Neuronal stem cell (in vitro differentiated cells): ENCODE data around the gene NDRG4.

ENCODE experiments used
- DNase-seq: peaks from one replicate; pipeline ENCODE4 v3.0.0-alpha.2; 2013; ENCODE audit warnings: low spot score
- H2AFZ ChIP-seq: one replicate; pipeline ENCODE4 v1.6.1; 2013; ENCODE audit warnings: mild to moderate bottlenecking, low read length, inconsistent platforms
- H2AK5ac ChIP-seq: 2 replicates; pipeline ENCODE4 v1.6.1; 2013; ENCODE audit warnings: low read depth, mild to moderate bottlenecking, inconsistent platforms, low read length, moderate library complexity, mixed read lengths
- H2BK120ac ChIP-seq: 2 replicates; pipeline ENCODE4 v1.6.1; 2013; ENCODE audit warnings: low read depth, mild to moderate bottlenecking, inconsistent platforms, low read length, moderate library complexity, mixed read lengths
- H2BK12ac ChIP-seq: one replicate; pipeline ENCODE4 v1.6.1; 2013; ENCODE audit warnings: low read length, inconsistent platforms
- H2BK15ac ChIP-seq: 2 replicates; pipeline ENCODE4 v1.6.1; 2013; ENCODE audit warnings: mild to moderate bottlenecking, low read length, inconsistent platforms, mixed read lengths
- H2BK5ac ChIP-seq: one replicate; pipeline ENCODE4 v1.6.1; 2013; ENCODE audit warnings: inconsistent platforms, mild to moderate bottlenecking, low read length, moderate library complexity
- H3K14ac ChIP-seq: one replicate; pipeline ENCODE4 v1.6.1; 2013; ENCODE audit warnings: low read length, inconsistent platforms
- H3K18ac ChIP-seq: 2 replicates; pipeline ENCODE4 v1.6.1; 2013; ENCODE audit warnings: low read length, inconsistent platforms
- H3K23ac ChIP-seq: 2 replicates; pipeline ENCODE4 v1.6.1; 2013; ENCODE audit warnings: low read depth, mild to moderate bottlenecking, mixed read lengths, low read length, inconsistent platforms; ENCODE audit not compliant: poor library complexity
- H3K27ac ChIP-seq: replicated peaks from 3 replicates; pipeline ENCODE4 v1.5.1; 2013; ENCODE audit warnings: low read length, inconsistent platforms
- H3K27me3 ChIP-seq, 3 experiments: 2 replicates each; pipeline ENCODE4 v1.6.1; 2013; ENCODE audit warnings: low read length in 3 of 3, mild to moderate bottlenecking in 2 of 3, inconsistent platforms in 1 of 3, low read depth in 1 of 3, mixed read lengths in 1 of 3, moderate library complexity in 1 of 3; ENCODE audit not compliant: control insufficient read depth in 3 of 3, insufficient read depth in 3 of 3
- H3K36me3 ChIP-seq, 2 donors: replicated peaks in 1 of 2; 2 replicates each; pipeline ENCODE4 v1.6.1; 2013; ENCODE audit warnings: low read length in 2 of 2; ENCODE audit not compliant: control insufficient read depth in 2 of 2, insufficient read depth in 2 of 2
- H3K4ac ChIP-seq: 2 replicates; pipeline ENCODE4 v1.6.1; 2013; ENCODE audit warnings: inconsistent platforms, mild to moderate bottlenecking, low read length, moderate library complexity
- H3K4me1 ChIP-seq, 2 donors: 1 replicate in 1 of 2; 2 replicates in 1 of 2; pipeline ENCODE4 v1.6.1; 2013; ENCODE audit warnings: low read length in 2 of 2, low read depth in 1 of 2; ENCODE audit not compliant: control insufficient read depth in 2 of 2, insufficient read depth in 1 of 2
- H3K4me2 ChIP-seq: one replicate; pipeline ENCODE4 v1.6.1; 2013; ENCODE audit warnings: mild to moderate bottlenecking, low read length, inconsistent platforms; ENCODE audit not compliant: insufficient read depth, poor library complexity, severe bottlenecking
- H3K4me3 ChIP-seq, 2 donors: 2 replicates each; pipeline ENCODE4 v1.5.1; 2013; ENCODE audit warnings: low read length in 2 of 2, mild to moderate bottlenecking in 2 of 2, inconsistent platforms in 1 of 2, moderate library complexity in 1 of 2
- H3K79me1 ChIP-seq: one replicate; pipeline ENCODE4 v1.6.1; 2013; ENCODE audit warnings: low read depth, mild to moderate bottlenecking, inconsistent platforms, low read length, moderate library complexity
- H3K9ac ChIP-seq: one replicate; pipeline ENCODE4 v1.6.1; 2013; ENCODE audit warnings: mild to moderate bottlenecking, low read depth, low read length, inconsistent platforms; ENCODE audit not compliant: poor library complexity
- H3K9me3 ChIP-seq, 2 donors: replicated peaks in 1 of 2; 2 replicates each; pipeline versions ENCODE3 to v1.6.1; 2013; ENCODE audit warnings: low read length in 2 of 2, mild to moderate bottlenecking in 2 of 2, inconsistent platforms in 1 of 2, low read depth in 1 of 2, mixed read lengths in 1 of 2, moderate library complexity in 1 of 2; ENCODE audit not compliant: control insufficient read depth in 2 of 2, insufficient read depth in 1 of 2
- H4K8ac ChIP-seq: one replicate; pipeline ENCODE4 v1.6.1; 2013; ENCODE audit warnings: low read depth, mild to moderate bottlenecking, inconsistent platforms, low read length, moderate library complexity
- H4K91ac ChIP-seq: one replicate; pipeline ENCODE4 v1.6.1; 2013; ENCODE audit warnings: low read length, low read depth, mild to moderate bottlenecking, inconsistent platforms; ENCODE audit not compliant: poor library complexity
- WGBS, 2 donors: extraction: QIAGEN DNeasy Blood & Tissue Kit; methylation state at CpG; one replicate each; pipeline ENCODE4 v1.1.7; 2013; ENCODE audit warnings: missing lambda C conversion rate in 2 of 2, mixed read lengths in 1 of 2; ENCODE audit not compliant: insufficient read length in 2 of 2, insufficient replicate concordance in 1 of 2; ENCODE audit errors: extremely low coverage in 2 of 2; 5-methylcytosine and 5-hydroxymethylcytosine counted together

Gene NDRG4

GRCh38 chr16:58452640-58453039, 47.3 kb upstream of the NDRG4 start:
- Histone ChIP-seq H3K4ac (no peak overlapping the region), H2BK12ac (no peak overlapping the region), H3K79me1 (no peaks in the 10 kb centered on the region), H3K36me3 (no peaks in the 10 kb centered on the region), H3K14ac (no peak overlapping the region), H3K27ac (no peak overlapping the region), H4K91ac (no peak overlapping the region), H2BK120ac (no peak overlapping the region), H2AFZ (no peak overlapping the region), H3K18ac (no peak overlapping the region), H3K27me3 (peaks cover 0 to 31% (median 0%) of the 10 kb centered on the region in 3 experiments), H3K4me1 (peaks cover 5% of the 10 kb centered on the region in 2 donors), H3K4me2 (no peak overlapping the region), H3K9ac (peak overlapping the region; percentile 64), H3K23ac (no peak overlapping the region), H2AK5ac (no peak overlapping the region), H2BK15ac (no peak overlapping the region), H2BK5ac (no peak overlapping the region), H3K4me3 (no peak overlapping the region), H4K8ac (no peak overlapping the region), H3K9me3 (no peaks in the 10 kb centered on the region)
- no peak for DNase-seq
- no CpG with 5 or more reads among the region's 3 CpGs for WGBS, 2 donors

DNA sequence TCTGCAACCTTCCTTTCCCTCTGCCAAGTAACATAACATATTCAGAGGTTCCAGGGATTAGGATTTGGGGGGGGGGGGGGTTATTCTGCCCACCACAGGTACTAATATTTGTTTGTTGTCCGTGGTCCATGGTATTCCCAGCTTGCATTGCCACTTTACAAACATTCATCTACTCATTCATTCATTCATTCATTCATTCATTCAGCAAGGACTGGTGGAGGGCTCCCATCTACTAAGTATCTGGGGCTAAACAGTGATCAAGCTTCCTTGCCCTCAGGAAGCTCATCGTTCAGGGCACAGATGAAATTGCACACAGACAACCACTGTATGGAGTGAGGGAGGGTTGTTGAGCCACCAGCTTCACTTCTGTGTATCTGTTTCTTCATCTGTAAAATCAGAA, 45.8 kb upstream of the NDRG4 start:
- Histone ChIP-seq H2BK15ac (no peak overlapping the region), H2BK12ac (no peak overlapping the region), H3K36me3 (no peaks in the 10 kb centered on the region), H4K91ac (no peak overlapping the region), H2BK5ac (no peak overlapping the region), H2AFZ (no peak overlapping the region), H3K9ac (no peak overlapping the region), H2AK5ac (no peak overlapping the region), H3K4ac (no peak overlapping the region), H3K9me3 (no peaks in the 10 kb centered on the region), H2BK120ac (no peak overlapping the region), H3K79me1 (no peaks in the 10 kb centered on the region), H3K4me3 (no peak overlapping the region), H3K23ac (no peak overlapping the region), H3K4me2 (no peak overlapping the region), H3K27me3 (peaks cover 0 to 38% (median 0%) of the 10 kb centered on the region in 3 experiments), H3K27ac (no peak overlapping the region), H3K18ac (no peak overlapping the region), H3K14ac (no peak overlapping the region), H4K8ac (no peak overlapping the region), H3K4me1 (peaks cover 5% of the 10 kb centered on the region in 2 donors)
- DNase-seq: no peak
- no CpG with 5 or more reads among the region's 2 CpGs for WGBS, 2 donors

- Histone ChIP-seq H4K91ac (no peak overlapping the region), H2BK12ac (no peak overlapping the region), H3K36me3 (no peaks in the 10 kb centered on the region), H2AK5ac (no peak overlapping the region), H3K4me3 (no peak overlapping the region), H3K27me3 (peaks cover 0 to 40% (median 0%) of the 10 kb centered on the region in 3 experiments), H2BK15ac (no peak overlapping the region), H3K27ac (no peak overlapping the region), H3K4me2 (no peak overlapping the region), H3K4me1 (peaks cover 5% of the 10 kb centered on the region in 2 donors), H3K79me1 (no peaks in the 10 kb centered on the region), H3K18ac (no peak overlapping the region), H2BK5ac (no peak overlapping the region), H3K9me3 (no peaks in the 10 kb centered on the region), H3K23ac (no peak overlapping the region), H2AFZ (no peak overlapping the region), H4K8ac (no peak overlapping the region), H2BK120ac (no peak overlapping the region), H3K4ac (no peak overlapping the region), H3K14ac (no peak overlapping the region), H3K9ac (no peak overlapping the region)
- no peak for DNase-seq
- WGBS, 2 donors: no CpG with 5 or more reads among the region's 5 CpGs
Measured at GRCh38 chr16:58454856-58455255, 45.1 kb upstream of the NDRG4 start.

- no peak overlapping the region for H3K27ac ChIP-seq
- H3K14ac ChIP-seq: no peak overlapping the region
- no peak overlapping the region for H2BK12ac ChIP-seq
- H3K23ac ChIP-seq: no peak overlapping the region
- no peak overlapping the region for H2AFZ ChIP-seq
- H2BK15ac ChIP-seq: no peak overlapping the region
- H2BK120ac ChIP-seq: no peak overlapping the region
- no peak overlapping the region for H2BK5ac ChIP-seq
- peaks cover 4 to 5% of the 10 kb centered on the region in 2 donors for H3K4me1 ChIP-seq
- WGBS, 2 donors: no CpG with 5 or more reads among the region's 2 CpGs
- H2AK5ac ChIP-seq: no peak overlapping the region
- H3K79me1 ChIP-seq: no peaks in the 10 kb centered on the region
- no peaks in the 10 kb centered on the region for H3K36me3 ChIP-seq
- no peak overlapping the region for H3K4ac ChIP-seq
- no peak for DNase-seq
- no peak overlapping the region for H3K18ac ChIP-seq
- no peak overlapping the region for H3K4me2 ChIP-seq
- no peak overlapping the region for H3K4me3 ChIP-seq
- no peaks in the 10 kb centered on the region for H3K9me3 ChIP-seq
- H4K91ac ChIP-seq: no peak overlapping the region
- no peak overlapping the region for H3K9ac ChIP-seq
- H4K8ac ChIP-seq: no peak overlapping the region
- H3K27me3 ChIP-seq: peaks cover 0 to 49% (median 0%) of the 10 kb centered on the region in 3 experiments
Measured at GRCh38 chr16:58455750-58456149, 44.2 kb upstream of the NDRG4 start.
